GM19455 (cell line): ENCODE measurements around the gene RNF20.
"Not testable (repeated sequence)": the region's sequence is repeated elsewhere in the genome, so short reads cannot be mapped to it uniquely, and the experiment has no call there.

ENCODE experiments used
- ATAC-seq: cut with Tn5 transposase; IDR thresholded peaks from one replicate; pipeline ENCODE4 v1.9.1; 2021; ENCODE audit not compliant: unreplicated experiment

The RNF20 gene

DNA sequence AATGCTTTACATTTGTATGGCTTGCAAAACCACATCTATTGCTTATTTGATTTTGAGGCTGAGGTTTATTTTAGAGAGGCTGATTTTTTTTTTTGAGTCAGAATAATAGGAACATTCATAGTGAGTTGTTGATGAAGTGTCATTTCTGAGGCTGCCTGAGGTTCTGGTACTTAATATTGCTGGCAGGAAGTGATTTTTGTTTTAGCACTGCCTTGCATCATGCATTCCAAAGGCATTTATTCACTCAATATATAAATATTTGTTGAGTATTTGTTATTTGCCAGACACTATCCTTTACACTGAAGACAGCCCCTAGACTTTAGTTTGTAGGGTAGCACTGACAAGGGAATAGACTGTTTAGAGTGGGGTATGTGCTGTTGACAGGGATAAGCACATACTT lies 2.7 kb downstream of the RNF20 start:
- ATAC-seq = no peak

DNA sequence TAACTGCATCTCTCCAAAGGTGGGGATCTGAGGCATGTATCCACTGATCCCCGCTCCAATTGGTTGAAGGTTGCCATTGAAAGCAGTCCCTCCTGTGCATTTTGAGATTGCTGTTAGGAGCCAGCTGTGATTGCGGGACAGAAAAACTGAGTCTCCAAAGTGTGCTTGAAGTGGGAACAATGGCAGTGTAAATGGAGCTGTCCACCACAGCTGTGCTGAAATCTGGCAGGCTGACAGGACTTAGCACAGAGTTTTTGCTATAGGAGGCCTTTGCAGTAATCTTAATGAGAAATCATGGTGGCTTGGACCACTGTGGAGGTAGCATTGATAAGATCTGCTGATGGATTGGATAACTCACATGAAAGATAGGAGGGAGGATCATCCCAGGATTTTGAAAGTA lies 3.3 kb downstream of the RNF20 start:
- ATAC-seq = no peak

DNA sequence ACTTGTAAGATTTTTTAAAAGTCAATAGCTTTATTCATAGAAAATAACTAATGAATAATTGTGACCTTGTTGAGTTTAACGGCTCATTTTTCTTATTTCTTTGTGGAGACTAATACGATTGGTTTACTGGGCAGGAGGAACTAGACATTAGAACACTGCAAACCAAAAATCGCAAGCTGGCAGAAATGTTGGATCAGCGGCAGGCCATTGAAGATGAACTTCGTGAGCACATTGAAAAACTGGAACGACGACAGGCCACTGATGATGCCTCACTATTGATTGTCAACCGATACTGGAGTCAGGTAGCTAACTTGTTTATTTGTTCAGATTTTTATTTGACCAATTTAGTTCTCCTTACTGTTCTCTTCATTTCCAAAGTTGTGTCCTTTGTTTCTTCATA lies 6.4 kb downstream of the RNF20 start:
- no peak for ATAC-seq

DNA sequence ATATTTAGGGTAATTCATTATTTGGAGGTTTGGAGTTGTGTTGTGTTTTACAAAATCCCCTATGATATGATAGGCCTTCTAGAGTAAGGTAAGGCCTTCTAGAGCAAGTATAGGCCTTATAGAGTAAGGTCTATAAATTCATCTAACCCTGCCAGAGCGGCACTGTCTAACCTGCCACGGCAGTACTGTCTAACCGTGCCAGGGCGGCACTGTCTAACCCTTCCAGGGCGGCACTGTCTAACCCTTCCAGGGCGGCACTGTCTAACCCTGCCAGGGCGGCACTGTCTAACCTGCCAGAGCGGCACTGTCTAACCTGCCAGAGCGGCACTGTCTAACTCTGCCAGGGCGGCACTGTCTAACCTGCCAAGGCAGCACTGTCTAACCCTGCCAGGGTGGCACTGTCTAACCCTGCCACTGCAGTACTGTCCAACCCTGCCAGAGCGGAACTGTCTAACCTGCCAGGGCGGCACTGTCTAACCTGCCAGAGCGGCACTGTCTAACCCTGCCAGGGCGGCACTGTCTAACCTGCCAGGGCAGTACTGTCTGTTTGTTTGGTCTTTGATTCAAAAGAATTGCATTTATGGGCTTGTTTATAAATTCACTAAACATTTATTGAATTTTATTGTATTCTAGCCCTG lies 9.6 kb downstream of the RNF20 start:
- ATAC-seq = no peak

DNA sequence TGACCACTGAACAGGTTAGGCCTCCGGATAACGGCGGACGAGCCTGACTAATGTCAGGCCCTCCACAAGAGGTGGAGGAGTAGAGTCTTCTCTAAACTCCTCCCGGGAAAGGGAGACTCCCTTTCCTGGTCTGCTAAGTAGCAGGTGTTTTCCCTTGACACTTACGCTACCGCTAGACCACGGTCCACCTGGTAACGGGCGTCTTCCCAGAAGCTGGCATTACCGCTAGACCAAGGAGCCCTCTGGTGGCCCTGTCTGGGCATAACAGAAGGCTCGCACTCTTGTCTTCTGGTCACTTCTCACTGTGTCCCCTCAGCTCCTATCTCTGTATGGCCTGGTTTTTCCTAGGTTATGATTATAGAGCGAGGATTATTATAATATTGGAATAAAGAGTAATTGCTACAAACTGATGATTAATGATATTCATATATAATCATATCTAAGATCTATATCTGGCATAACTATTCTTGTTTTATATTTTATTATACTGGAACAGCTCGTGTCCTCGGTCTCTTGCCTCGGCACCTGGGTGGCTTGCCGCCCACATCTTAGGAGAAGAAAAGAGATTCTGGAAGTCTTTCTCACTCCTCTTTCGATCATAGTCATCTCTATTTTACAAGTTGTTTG lies 15.9 kb downstream of the RNF20 start:
- ATAC-seq = not testable (repeated sequence)

DNA sequence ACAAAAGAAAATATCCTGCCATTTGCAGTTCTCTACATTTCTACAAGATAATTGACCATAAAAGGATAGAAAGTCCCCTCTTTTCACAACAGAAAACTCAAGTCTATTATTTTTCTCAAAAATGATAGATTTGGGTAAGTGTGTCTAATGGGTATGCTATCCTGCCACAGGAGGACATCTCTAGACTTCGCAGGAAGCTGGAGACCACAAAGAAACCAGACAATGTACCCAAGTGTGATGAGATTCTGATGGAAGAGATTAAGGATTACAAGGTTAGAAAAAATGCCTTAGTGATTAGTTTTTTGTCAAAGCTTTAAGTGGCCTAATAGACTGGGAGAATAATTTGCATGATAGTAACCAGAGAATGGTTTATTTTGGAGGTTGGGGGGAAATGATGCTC lies 28.1 kb downstream of the RNF20 start:
- ATAC-seq = no peak

DNA sequence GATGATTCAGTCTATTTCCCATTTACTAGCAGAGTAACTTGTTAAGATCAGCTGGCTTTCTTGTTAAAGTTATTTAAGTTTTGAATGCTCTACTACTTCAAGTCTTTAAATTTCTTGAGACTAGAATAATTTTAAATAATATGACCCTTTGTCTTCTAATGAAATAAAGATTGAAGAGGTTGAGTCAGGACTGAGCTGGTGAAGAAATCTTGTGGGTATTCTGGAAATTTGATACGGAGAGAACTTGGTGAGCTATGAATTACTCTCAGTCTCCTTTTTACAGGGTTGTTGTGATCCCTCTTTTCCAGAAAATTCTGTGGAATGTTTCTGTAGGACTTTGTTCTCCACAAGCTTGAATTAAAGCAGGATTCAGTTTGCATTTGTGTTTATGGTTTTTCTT lies 29.3 kb downstream of the RNF20 start:
- ATAC-seq = no peak

DNA sequence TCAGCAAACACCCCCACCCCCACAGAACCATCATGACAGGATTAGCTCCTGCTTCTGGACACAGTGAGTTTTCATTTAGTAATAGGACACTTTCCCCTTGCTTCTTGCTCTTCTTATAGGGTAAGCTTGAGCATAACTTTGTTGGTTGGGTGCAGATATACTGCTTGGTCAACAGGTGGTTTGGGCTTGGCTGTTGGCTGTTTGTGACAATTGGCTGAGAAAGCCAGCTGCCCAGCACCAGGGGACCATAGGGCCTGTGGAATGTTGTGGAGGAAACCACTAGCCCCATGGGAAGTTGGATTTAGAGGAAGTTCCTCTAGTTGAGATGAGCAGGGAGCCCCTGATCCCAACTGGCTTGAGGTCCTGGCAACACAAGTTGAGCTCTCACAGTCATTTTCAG lies 30.6 kb downstream of the RNF20 start:
- ATAC-seq = no peak

DNA sequence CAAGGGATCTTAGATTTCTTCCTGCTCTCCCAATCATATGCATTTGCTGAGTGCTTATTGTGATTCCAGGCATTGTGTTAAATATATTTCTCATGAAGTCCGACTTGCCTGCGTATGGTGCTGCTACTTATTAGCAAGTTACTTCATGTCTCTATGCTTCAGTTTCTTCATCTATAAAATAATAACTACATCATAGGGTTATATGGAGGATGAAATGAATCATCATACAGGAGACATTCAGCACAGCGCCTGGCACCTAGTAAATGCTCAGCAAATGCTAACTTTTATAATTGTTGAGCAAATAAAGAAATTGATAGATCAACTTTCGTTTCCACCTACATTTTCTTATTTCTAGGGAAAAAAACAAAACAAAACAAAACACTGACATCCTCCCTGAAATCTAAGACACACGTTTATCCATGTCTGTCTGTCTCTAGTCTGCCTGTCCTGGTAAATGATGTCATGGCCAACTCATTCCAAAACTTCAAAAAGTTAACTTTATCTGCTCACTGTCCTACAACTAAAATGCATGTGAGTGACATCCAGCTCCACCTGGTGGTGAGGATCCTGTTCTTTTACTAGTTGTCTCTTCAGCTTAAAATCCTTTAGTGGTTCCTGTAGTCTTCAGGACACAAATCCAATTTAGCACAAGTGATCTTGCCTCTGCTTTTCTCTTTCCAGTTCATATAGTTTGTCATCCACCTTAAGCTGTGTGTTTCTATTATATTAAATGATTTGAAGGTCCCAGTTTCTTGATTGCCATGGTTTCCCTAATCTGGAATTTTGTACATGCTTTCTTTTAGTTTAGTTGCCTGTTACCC lies 33.5 kb downstream of the RNF20 start:
- ATAC-seq = no peak

DNA sequence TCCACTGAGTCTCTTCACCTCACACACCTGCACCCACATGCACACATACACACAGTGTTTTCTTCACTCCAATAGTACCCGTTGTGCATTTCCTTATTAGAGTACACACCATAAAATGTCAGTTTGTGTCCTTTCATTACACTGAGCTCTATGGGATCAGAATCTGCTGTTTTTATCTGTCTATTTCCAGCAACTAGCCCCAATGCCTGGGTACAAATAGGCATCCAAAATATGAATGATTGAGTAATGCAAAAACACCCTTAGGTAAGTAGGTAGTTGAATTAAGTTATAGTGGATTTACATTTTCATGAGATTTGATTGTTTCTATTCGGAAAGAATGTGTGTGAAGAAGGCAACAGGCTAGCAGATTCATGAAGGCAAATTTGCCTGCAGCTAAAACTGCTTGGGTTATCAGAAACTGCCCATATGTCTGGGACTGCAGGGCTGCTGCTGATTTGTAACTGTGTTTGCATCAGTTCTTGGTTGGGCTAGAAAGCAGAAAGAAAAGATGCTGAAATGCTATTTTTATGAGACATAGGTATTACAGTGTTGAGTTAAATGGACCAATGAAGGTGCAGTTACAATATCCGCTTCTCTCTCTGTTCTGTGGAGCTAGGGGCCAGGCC lies 34.2 kb downstream of the RNF20 start:
- ATAC-seq = no peak

DNA sequence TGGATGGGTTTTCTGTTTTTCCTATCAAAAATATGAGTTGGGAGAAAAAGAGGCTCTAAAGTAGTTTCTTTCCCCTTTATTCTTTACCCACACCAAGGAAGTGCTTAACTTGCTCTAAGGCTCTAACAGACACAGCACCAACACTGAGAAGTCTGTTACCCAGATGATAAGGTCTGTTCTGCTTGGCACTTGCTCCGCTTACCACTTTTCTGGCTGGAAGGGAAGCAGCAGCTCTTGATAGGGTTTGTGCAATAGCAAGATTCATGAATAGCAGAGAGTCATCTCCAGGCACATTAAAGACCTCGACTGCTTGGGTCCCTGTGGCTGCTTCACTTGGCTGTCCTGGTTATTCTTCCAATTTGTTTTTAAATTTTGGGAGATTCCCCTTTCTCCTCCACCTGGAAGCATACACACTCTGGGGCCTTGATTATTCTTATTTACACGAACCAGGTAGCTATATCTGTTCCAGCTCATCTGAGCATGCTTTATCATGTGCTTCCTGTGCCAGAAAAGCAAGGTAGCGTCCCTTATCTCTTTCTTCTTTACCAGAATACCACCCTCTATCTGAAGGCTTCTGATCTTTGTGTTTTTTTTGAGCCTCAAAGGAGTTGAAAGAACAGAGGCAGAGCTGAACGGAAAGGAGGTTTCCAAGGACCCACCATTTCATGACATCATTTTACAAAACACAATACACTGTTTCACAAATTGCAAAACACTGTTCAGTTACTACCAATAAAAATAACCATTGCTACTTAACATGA lies 36.3 kb downstream of the RNF20 start:
- ATAC-seq = no peak

DNA sequence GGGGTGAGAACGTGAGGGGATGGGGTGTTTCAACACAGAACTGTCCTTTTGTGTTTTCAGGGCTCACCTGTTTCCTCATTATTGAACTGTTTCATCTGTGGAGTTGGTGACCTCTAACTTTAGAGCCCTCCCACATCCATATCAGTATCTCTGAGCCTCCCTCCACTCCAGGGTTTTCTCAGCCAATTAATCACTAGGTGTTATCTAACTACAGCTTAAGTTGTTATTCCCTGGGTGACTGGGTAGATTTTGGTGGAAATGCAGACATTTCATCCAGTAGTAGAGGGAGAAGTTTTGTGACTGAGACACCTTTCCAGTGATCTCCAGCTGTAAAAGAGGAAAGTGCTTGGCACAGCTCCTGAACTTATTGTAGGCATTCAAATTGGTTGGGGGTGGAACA lies 37.5 kb downstream of the RNF20 start:
- ATAC-seq = no peak

DNA sequence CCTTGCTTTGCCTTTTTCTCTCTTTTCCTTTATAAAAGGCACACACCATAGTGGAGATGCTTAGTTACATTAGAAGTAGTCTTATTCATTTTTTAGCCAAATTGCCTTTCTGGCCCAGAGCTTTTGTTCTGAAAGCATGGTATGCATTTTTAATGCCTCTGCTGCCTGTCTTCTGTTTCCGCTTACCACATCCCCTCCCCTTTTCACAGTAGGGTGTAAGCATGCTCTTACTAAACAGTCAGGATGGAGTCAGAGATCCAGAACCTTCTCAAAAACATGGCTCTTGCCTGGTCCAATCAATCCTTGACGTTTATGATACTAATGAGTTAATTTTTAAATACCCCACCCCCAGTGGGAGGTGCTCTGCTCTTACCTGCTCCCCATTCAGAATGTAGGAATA lies 38.7 kb downstream of the RNF20 start:
- ATAC-seq = no peak

DNA sequence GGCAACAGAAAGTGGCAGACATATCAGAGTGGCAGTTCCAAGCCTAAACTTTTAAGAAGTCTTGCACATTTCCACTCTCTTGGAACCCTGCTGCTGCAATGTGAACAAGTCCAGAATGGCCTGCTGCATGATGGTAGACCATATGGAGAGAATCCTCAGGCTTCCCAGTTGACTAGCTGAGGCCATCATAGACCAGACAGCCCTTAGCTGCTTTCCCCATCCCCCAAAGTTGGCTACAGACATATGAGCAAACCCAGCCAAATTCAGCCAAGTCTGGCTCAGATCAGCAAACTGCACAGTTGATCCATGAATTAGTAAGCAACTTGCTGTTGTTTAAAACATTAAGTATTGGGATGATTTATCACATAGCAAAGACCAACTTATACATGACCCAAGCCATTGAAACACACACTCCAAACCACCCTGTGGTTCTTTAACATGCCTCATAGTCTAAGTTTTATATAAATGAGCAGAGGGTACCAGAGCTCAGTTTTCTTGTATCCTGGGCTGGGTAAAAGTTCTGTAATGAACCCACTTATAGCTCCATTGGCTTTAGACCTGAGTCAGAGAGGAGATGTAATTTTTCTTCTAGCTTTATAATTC lies 41.2 kb downstream of the RNF20 start:
- ATAC-seq = no peak

DNA sequence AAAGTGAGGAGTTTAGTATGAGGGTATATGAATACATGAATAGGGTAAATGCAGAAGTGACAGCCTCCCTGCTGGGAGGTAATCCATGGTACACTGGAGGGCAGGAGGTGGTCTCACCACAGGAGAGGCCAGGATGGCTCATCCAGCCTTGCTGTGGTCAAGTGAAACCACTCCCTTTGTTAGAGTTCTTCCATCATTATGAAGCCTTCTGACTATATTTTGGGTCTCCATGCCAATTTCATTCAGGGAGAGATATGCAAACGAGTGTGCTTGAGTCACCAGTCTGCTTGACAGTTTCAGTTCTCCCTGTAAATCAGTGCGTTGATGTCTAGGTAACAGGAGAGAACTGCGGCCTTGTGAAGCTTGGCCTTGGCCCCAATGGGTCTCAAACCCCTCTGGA lies 44.7 kb downstream of the RNF20 start:
- no peak for ATAC-seq

DNA sequence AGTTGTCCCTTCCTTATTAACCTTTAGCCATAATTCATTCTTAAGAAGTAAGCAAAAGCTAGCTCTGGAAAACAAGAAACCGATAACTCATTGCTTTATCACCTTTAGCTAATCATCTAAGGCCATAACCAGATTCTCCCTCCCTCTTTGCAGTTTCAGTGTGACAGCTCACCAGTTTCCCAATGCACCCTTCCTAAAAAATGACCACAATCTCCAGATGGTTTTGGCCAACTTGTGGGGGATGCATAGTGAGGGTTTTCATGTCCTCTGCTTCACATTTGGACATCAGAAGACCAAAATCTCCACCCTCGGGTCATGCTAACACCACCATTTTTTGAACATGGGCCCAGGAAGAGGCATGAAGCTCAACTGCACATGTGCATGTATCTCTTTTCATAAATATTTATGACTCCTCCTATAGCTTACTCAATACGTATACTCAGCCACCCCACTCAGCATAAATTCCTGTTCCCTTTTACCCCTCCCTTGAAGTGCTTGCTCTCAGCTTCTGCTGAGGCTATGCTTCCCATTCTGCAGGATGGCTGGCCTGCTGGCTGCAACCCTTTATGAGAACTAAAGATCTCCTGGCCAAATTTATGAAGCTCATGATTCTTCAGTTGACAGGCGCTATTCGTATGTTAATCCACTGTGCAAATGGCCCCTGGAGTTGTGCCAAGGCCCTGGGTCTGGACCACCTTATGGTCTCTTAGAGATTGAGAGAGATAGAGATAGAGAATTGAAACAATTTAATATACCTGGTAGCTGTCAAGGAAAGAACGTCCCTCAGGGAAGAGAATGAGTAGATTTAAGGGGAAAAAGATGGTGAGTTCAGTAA lies 46.3 kb downstream of the RNF20 start:
- ATAC-seq = no peak

DNA sequence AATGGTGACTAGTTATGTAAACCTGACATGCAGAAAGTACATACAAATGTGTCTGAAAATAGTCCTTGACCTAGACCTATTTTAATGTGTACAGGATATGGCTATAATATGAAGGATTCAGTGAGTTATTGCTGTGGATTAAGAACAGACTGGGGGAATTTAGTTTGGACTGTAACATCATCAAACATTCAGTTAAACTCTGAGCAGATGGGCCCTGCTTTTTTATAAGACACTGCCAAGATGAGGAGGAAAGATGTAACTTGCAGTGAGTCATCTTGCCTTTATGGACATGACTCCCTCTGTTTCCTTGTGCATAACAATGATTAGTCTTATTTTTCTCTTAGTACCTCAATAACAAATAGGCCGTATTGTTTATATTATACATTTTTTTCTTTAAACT lies 48.9 kb downstream of the RNF20 start:
- ATAC-seq = no peak

DNA sequence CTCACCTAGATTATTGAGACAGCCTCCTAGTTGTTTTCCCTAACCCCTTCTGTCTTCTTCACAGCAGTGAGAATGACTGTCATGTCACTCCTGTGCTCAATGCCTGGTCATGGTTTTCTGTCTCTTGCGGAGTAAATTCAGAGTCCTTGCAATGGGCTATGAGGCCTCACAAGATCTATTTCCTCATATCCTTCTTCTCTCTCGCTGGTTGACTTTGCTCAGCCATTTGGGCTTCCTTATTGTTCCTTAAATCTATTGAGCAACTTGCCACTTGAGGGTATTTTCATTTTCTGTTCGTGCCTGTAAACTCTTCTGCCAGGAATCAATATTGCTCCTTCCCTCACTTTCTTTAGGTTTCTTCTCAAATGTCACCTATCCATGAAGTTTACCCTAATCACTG lies 52.1 kb downstream of the RNF20 start:
- ATAC-seq = no peak

DNA sequence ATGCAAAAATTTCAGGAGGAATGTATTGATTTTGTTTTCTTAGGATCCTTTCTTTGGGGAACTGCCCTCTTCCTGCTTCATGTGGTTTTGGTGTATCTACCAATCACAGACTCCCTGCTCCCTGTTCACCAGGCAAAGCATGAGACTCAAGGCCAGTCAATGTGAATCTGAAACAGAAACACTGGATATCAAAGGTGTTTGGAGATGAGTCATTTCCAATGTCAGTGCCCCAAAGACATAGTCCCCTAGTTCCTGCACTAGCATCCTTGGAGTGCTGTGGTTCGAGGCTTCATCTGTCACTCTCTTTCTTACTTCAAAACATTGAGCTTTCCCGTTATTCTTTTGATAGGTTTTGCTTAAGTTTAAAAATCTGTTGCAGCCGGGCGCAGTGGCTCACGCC lies 53.0 kb downstream of the RNF20 start:
- no peak for ATAC-seq
